Gastroesophageal sphincter (tissue), 4 donors: ENCODE results near the gene SMAD3. TPM values are rescaled to one million over a fixed set of nuclear protein-coding genes. Genes with fewer than 3 reads are reported as not detected.

ENCODE experiments used
- ATAC-seq: fragments of 150-250 bp; one replicate; pipeline ENCODE4 v1.9.1; 2016; ENCODE audit warnings: mild to moderate bottlenecking, moderate library complexity
- H3K27ac ChIP-seq, 4 donors: fragments of 200-600 bp; sonication (generic) in 3 of 4; 1 replicate in 3 of 4; 2 replicates in 1 of 4; pipeline ENCODE4 v1.5.1; 2016 to 2019
- H3K27me3 ChIP-seq: fragments of 200-600 bp; sonication (generic); one replicate; pipeline ENCODE4 v1.5.1; 2019
- H3K36me3 ChIP-seq, 2 donors: fragments of 200-600 bp; sonication (generic); one replicate each; pipeline ENCODE4 v1.5.1; 2019; ENCODE audit warnings: control low read depth in 1 of 2
- H3K4me1 ChIP-seq, 3 donors: fragments of 200-600 bp; sonication (generic); 1 replicate in 2 of 3; 2 replicates in 1 of 3; pipeline ENCODE4 v1.5.1; 2016 to 2019; ENCODE audit warnings: control low read depth in 2 of 3
- H3K4me3 ChIP-seq, 2 donors: fragments of 200-600 bp; sonication (generic); one replicate each; pipeline ENCODE4 v1.5.1; 2019; ENCODE audit warnings: mild to moderate bottlenecking in 1 of 2, moderate library complexity in 1 of 2
- H3K9me3 ChIP-seq, 3 donors: fragments of 200-600 bp; sonication (generic); one replicate each; pipeline ENCODE4 v1.5.1; 2017 to 2019; ENCODE audit warnings: control low read depth in 2 of 3
- CTCF ChIP-seq, 4 experiments: fragments of 200-600 bp in 2 of 4; fragments of 450-650 bp in 2 of 4; sonication (generic) in 1 of 4; IDR thresholded peaks; one replicate each; pipeline ENCODE4 v1.5.1; 2017 to 2019; ENCODE audit warnings: antibody characterized with exemption in 4 of 4, mild to moderate bottlenecking in 2 of 4, moderate library complexity in 2 of 4
- EP300 ChIP-seq: sonication (generic); formaldehyde crosslinking; IDR thresholded peaks from one replicate; pipeline ENCODE4 v1.6.1; 2017; ENCODE audit warnings: antibody characterized with exemption, mild to moderate bottlenecking
- POLR2A ChIP-seq, 2 donors: fragments of 450-650 bp; IDR thresholded peaks; one replicate each; pipeline ENCODE4 v1.6.1; 2017; ENCODE audit warnings: antibody characterized with exemption in 2 of 2, mild to moderate bottlenecking in 2 of 2, moderate library complexity in 1 of 2
- POLR2AphosphoS5 ChIP-seq: sonication (generic); formaldehyde crosslinking; IDR thresholded peaks from one replicate; pipeline ENCODE4 v1.6.1; 2017; ENCODE audit warnings: antibody characterized with exemption
- WGBS, 2 donors: methylation state at CpG; one replicate each; pipeline ENCODE4 v1.1.5; 2018; ENCODE audit warnings: low coverage in 1 of 2; 5-methylcytosine and 5-hydroxymethylcytosine counted together
- total RNA-seq, 4 donors: library from RNA; depleted of rRNA; stranded (reverse); fragments of >200 nt; gene quantifications; one replicate each; pipeline ENCODE4 v1.1.0, GENCODE V29; 2016

SMAD3 gene
- total RNA-seq, 4 donors from 2014 or later: 19.8 to 30.6 (median 25.9) TPM

GRCh38 chr15:67185051-67185450, 119.6 kb downstream of the SMAD3 start:
- Histone ChIP-seq H3K27me3 (no peaks in the 10 kb centered on the region), H3K4me3 (no peak overlapping the region), H3K4me1 (peaks cover 10 to 70% (median 40%) of the 10 kb centered on the region in 3 donors), H3K9me3 (no peaks in the 10 kb centered on the region), H3K36me3 (peaks cover 0 to 60% of the 10 kb centered on the region in 2 donors), H3K27ac (peak overlapping the region in 3 of 4 donors; percentile 69 to 83 (median 79))
- TF ChIP-seq EP300 (no peak), POLR2A (IDR thresholded peaks at IDR 0.05) (no peak), CTCF (IDR thresholded peaks at IDR 0.05) (no peak), POLR2AphosphoS5 (no peak)
- WGBS, 2 donors: 73 to 100% methylated on average over 1 to 6 of the region's 6 CpGs
- ATAC-seq: no peak

- Histone ChIP-seq H3K4me1 (peaks cover 10 to 76% (median 44%) of the 10 kb centered on the region in 3 donors), H3K4me3 (no peak overlapping the region), H3K36me3 (peaks cover 0 to 60% of the 10 kb centered on the region in 2 donors), H3K27me3 (no peaks in the 10 kb centered on the region), H3K27ac (peak overlapping the region; percentile 6 to 83 (median 74)), H3K9me3 (no peaks in the 10 kb centered on the region)
- no peak for TF ChIP-seq POLR2A (IDR thresholded peaks at IDR 0.05)
- no peak for TF ChIP-seq EP300
- no peak for TF ChIP-seq POLR2AphosphoS5
- no peak for TF ChIP-seq CTCF (IDR thresholded peaks at IDR 0.05)
- ATAC-seq: no peak
- 67 to 92% methylated on average over 2 to 8 of the region's 9 CpGs for WGBS, 2 donors
Measured at GRCh38 chr15:67185621-67186225, 120.3 kb downstream of the SMAD3 start.

- H3K36me3 ChIP-seq: peaks cover 0 to 60% of the 10 kb centered on the region in 2 donors
- H3K4me1 ChIP-seq: peaks cover 10 to 79% (median 44%) of the 10 kb centered on the region in 3 donors
- no peak overlapping the region for H3K4me3 ChIP-seq
- peak overlapping the region; percentile 6 to 83 (median 74) for H3K27ac ChIP-seq
- peak; percentile 19 for ATAC-seq
- 22 to 38% methylated on average over 3 to 4 of the region's 6 CpGs for WGBS, 2 donors
- TF ChIP-seq POLR2A (IDR thresholded peaks at IDR 0.05) (no peak), POLR2AphosphoS5 (peak; percentile 28)
- no peaks in the 10 kb centered on the region for H3K9me3 ChIP-seq
- H3K27me3 ChIP-seq: no peaks in the 10 kb centered on the region
Measured at GRCh38 chr15:67186226-67186649, 120.8 kb downstream of the SMAD3 start.

GRCh38 chr15:67186688-67187087, 121.3 kb downstream of the SMAD3 start:
- Histone ChIP-seq H3K9me3 (no peaks in the 10 kb centered on the region), H3K36me3 (peaks cover 0 to 60% of the 10 kb centered on the region in 2 donors), H3K27ac (peak overlapping the region in 3 of 4 donors; percentile 69 to 83 (median 79)), H3K4me1 (peaks cover 10 to 81% (median 44%) of the 10 kb centered on the region in 3 donors), H3K4me3 (no peak overlapping the region), H3K27me3 (no peaks in the 10 kb centered on the region)
- no CpG with 5 or more reads among the region's 4 CpGs for WGBS, 2 donors
- no peak for TF ChIP-seq EP300
- TF ChIP-seq CTCF (IDR thresholded peaks at IDR 0.05): no peak
- no peak for TF ChIP-seq POLR2AphosphoS5
- no peak for TF ChIP-seq POLR2A (IDR thresholded peaks at IDR 0.05)
- no peak for ATAC-seq

GRCh38 chr15:67187351-67187854, 122.0 kb downstream of the SMAD3 start:
- 77 to 93% methylated on average over 2 to 8 of the region's 12 CpGs for WGBS, 2 donors
- Histone ChIP-seq H3K27ac (peak overlapping the region in 3 of 4 donors; percentile 69 to 83 (median 79)), H3K36me3 (peaks cover 0 to 64% of the 10 kb centered on the region in 2 donors)

More at GRCh38 chr15:67187351-67187854, 122.0 kb downstream of the SMAD3 start:
- no peak overlapping the region for H3K4me3 ChIP-seq
- peaks cover 10 to 82% (median 44%) of the 10 kb centered on the region in 3 donors for H3K4me1 ChIP-seq
- TF ChIP-seq POLR2AphosphoS5 (no peak), POLR2A (IDR thresholded peaks at IDR 0.05) (no peak), CTCF (IDR thresholded peaks at IDR 0.05) (no peak), EP300 (no peak)
- H3K27me3 ChIP-seq: no peaks in the 10 kb centered on the region
- no peak for ATAC-seq
- H3K9me3 ChIP-seq: no peaks in the 10 kb centered on the region
